Measurements from ENCODE around the gene FAM76B. TPM values are rescaled to one million over a fixed set of nuclear protein-coding genes. Genes with fewer than 3 reads are reported as not detected.

Gene FAM76B
- polyA plus RNA-seq, 1 donor (not counting 4 experiments of a cell fraction or from before 2014, with no cell fraction given): 17.4 TPM

DNA sequence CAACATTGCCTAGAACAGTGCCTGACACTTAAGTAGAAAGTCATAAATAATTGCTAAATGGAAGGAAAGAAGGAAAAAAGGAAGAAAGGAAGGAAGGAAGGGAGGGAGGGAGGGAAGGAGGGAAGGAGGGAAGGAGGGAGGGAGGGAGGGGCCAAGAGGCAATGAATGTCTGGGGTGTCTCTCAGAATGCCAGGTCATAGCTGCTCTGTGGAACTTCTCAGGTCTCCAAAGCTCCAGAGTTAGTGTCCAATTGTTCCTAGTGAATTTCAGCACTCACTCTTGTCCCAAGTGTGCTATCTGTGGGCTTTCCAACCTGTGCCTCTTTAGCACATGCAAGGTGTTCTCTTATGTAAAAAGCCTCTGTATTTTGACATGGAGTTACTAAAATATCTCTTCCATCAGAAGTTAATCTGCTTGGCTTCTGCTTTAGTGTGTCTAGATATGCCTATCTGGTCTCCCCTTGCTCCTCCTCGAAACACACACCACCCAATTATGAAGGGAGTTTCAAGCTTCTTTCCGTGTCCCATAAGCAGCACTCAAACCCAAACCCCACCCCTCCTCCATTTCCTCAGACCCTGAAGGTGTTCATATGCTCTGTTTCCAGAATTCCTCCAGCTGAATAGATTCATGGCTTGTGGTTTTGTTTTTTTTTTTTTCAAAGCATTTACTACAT, 56.5 kb downstream of the FAM76B start:
- TF ChIP-seq EZH2 (IDR thresholded peaks at IDR 0.05; ENCODE audit: low read length): no peak
- TF ChIP-seq CTCF (optimal IDR thresholded peaks at IDR 0.05 in 1 of 3, IDR thresholded peaks at IDR 0.05 in 1 of 3, conservative IDR thresholded peaks at IDR 0.05 in 1 of 3; ENCODE audit: extremely low read depth in 1 of 3, insufficient read depth in 2 of 3, low read length in 3 of 3): no peak
- Histone ChIP-seq H4K20me1 (ENCODE audit: control insufficient read depth, extremely low read depth, insufficient read depth, low read length) (no peaks in the 10 kb centered on the region), H3K9me1 (ENCODE audit: control insufficient read depth, extremely low read depth, insufficient read depth, low read length) (no peaks in the 10 kb centered on the region), H3K4me3 (ENCODE audit: control insufficient read depth in 2 of 3, extremely low read depth in 1 of 3, insufficient read depth in 2 of 3, low read depth in 1 of 3, low read length in 3 of 3) (no peak overlapping the region), H3K79me2 (ENCODE audit: control insufficient read depth, insufficient read depth, low read length) (no peaks in the 10 kb centered on the region), H3K4me1 (ENCODE audit: control insufficient read depth, extremely low read depth, insufficient read depth, low read length) (no peaks in the 10 kb centered on the region), H3K27me3 (ENCODE audit: control insufficient read depth, extremely low read depth, insufficient read depth, low read length) (no peaks in the 10 kb centered on the region), H3K9ac (ENCODE audit: control insufficient read depth, extremely low read depth, insufficient read depth, low read length) (no peak overlapping the region), H3K9me3 (ENCODE audit: control insufficient read depth, low read depth, low read length) (no peaks in the 10 kb centered on the region), H2AFZ (ENCODE audit: control insufficient read depth, low read length) (no peak overlapping the region), H3K36me3 (ENCODE audit: control insufficient read depth in 2 of 2, extremely low read depth in 1 of 2, insufficient read depth in 2 of 2, low read length in 2 of 2) (no peaks in the 10 kb centered on the region), H3K4me2 (ENCODE audit: control insufficient read depth, extremely low read depth, insufficient read depth, low read depth, low read length) (no peak overlapping the region), H3K27ac (ENCODE audit: control insufficient read depth, insufficient read depth, low read length) (no peak overlapping the region)
- FAIRE-seq (no peak), DNase-seq (ENCODE audit: low read depth, low spot score) (no peak)
- dilution Hi-C loops (cut with MboI; ENCODE audit: extremely low pct_ligation_motif_present, low sequenced_read_pairs): no loop called here

DNA sequence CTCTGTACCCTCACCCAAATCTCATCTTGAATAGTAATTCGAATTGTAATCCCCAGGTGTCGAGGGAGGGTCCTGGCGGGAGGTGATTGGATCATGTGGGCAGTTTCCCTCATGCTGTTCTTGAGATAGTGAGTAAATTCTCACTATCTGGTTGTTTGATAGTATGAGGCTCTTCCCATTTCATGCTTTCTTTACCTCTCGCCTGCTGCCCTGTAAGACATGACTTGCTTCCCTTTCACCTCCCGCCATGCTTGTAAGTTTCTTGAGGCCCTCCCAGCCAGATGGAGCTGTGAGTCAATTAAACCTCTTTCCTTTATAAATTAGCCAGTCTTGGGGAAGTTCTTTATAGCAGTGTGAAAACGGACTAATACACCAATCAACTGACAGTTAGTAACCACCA, 60.1 kb downstream of the FAM76B start:
- TF ChIP-seq EZH2 (IDR thresholded peaks at IDR 0.05; ENCODE audit: low read length): no peak
- no peak for TF ChIP-seq CTCF (optimal IDR thresholded peaks at IDR 0.05 in 1 of 3, IDR thresholded peaks at IDR 0.05 in 1 of 3, conservative IDR thresholded peaks at IDR 0.05 in 1 of 3; ENCODE audit: extremely low read depth in 1 of 3, insufficient read depth in 2 of 3, low read length in 3 of 3)
- Histone ChIP-seq H3K9ac (ENCODE audit: control insufficient read depth, extremely low read depth, insufficient read depth, low read length) (no peak overlapping the region), H3K79me2 (ENCODE audit: control insufficient read depth, insufficient read depth, low read length) (no peaks in the 10 kb centered on the region), H3K27me3 (ENCODE audit: control insufficient read depth, extremely low read depth, insufficient read depth, low read length) (no peaks in the 10 kb centered on the region), H3K4me3 (ENCODE audit: control insufficient read depth in 2 of 3, extremely low read depth in 1 of 3, insufficient read depth in 2 of 3, low read depth in 1 of 3, low read length in 3 of 3) (no peak overlapping the region), H3K36me3 (ENCODE audit: control insufficient read depth in 2 of 2, extremely low read depth in 1 of 2, insufficient read depth in 2 of 2, low read length in 2 of 2) (no peaks in the 10 kb centered on the region), H3K4me2 (ENCODE audit: control insufficient read depth, extremely low read depth, insufficient read depth, low read depth, low read length) (no peak overlapping the region), H3K4me1 (ENCODE audit: control insufficient read depth, extremely low read depth, insufficient read depth, low read length) (no peaks in the 10 kb centered on the region), H3K9me1 (ENCODE audit: control insufficient read depth, extremely low read depth, insufficient read depth, low read length) (no peaks in the 10 kb centered on the region), H3K27ac (ENCODE audit: control insufficient read depth, insufficient read depth, low read length) (no peak overlapping the region), H3K9me3 (ENCODE audit: control insufficient read depth, low read depth, low read length) (no peaks in the 10 kb centered on the region), H2AFZ (ENCODE audit: control insufficient read depth, low read length) (no peak overlapping the region), H4K20me1 (ENCODE audit: control insufficient read depth, extremely low read depth, insufficient read depth, low read length) (no peaks in the 10 kb centered on the region)
- no peak for DNase-seq (ENCODE audit: low read depth, low spot score)
- no peak for FAIRE-seq
- dilution Hi-C loops (cut with MboI; ENCODE audit: extremely low pct_ligation_motif_present, low sequenced_read_pairs): no loop called here

All from keratinocyte (primary cell).